H9 (cell line): ENCODE results near the gene CTNS. TPM values are rescaled to one million over a fixed set of nuclear protein-coding genes. Genes with fewer than 3 reads are reported as not detected.

Experiments used
- DNase-seq: peaks from one replicate; pipeline ENCODE4 v3.0.0-alpha.2; 2017
- H2AFZ ChIP-seq: one replicate; pipeline ENCODE4 v1.6.1; 2013; ENCODE audit warnings: mild to moderate bottlenecking, low read length, control low read depth, moderate library complexity
- H2AK5ac ChIP-seq: 2 replicates; pipeline ENCODE4 v1.6.1; 2013; ENCODE audit warnings: low read length, control low read depth, mixed read lengths; ENCODE audit not compliant: insufficient read length
- H2BK120ac ChIP-seq: one replicate; pipeline ENCODE4 v1.6.1; 2013; ENCODE audit warnings: low read depth, mild to moderate bottlenecking, low read length, control low read depth, inconsistent platforms; ENCODE audit not compliant: poor library complexity, severe bottlenecking
- H2BK12ac ChIP-seq: 2 replicates; pipeline ENCODE4 v1.6.1; 2013; ENCODE audit warnings: low read length, control low read depth, mixed read lengths, low read depth; ENCODE audit not compliant: insufficient read length
- H2BK15ac ChIP-seq: 2 replicates; pipeline ENCODE4 v1.6.1; 2013; ENCODE audit warnings: low read depth, low read length, control low read depth
- H2BK20ac ChIP-seq: one replicate; pipeline ENCODE4 v1.6.1; 2013; ENCODE audit warnings: low read depth, mild to moderate bottlenecking, low read length, control low read depth, inconsistent platforms; ENCODE audit not compliant: poor library complexity, severe bottlenecking
- H2BK5ac ChIP-seq: 2 replicates; pipeline ENCODE4 v1.6.1; 2013; ENCODE audit warnings: low read length, control low read depth, mixed read lengths; ENCODE audit not compliant: insufficient read length
- H3K14ac ChIP-seq: 2 replicates; pipeline ENCODE4 v1.6.1; 2013; ENCODE audit warnings: low read length, control low read depth; ENCODE audit not compliant: insufficient read depth
- H3K18ac ChIP-seq: 2 replicates; pipeline ENCODE4 v1.6.1; 2013; ENCODE audit warnings: low read depth, mild to moderate bottlenecking, mixed read lengths, low read length, control low read depth; ENCODE audit not compliant: insufficient read length
- H3K23ac ChIP-seq: 2 replicates; pipeline ENCODE4 v1.6.1; 2013; ENCODE audit warnings: low read length, control low read depth, mixed read lengths, low read depth; ENCODE audit not compliant: insufficient read length
- H3K23me2 ChIP-seq: 2 replicates; pipeline ENCODE4 v1.6.1; 2013; ENCODE audit warnings: low read depth, mild to moderate bottlenecking, mixed read lengths, low read length, control low read depth; ENCODE audit not compliant: insufficient read length, poor library complexity, severe bottlenecking
- H3K27ac ChIP-seq: 2 replicates; pipeline ENCODE4 v1.5.1; 2013; ENCODE audit warnings: low read length, control low read depth, mixed read lengths, low read depth; ENCODE audit not compliant: insufficient read length
- H3K27me3 ChIP-seq: 2 replicates; pipeline ENCODE4 v1.6.1; 2013; ENCODE audit warnings: low read length, control low read depth, inconsistent platforms; ENCODE audit not compliant: insufficient read depth
- H3K4ac ChIP-seq: 2 replicates; pipeline ENCODE4 v1.6.1; 2013; ENCODE audit warnings: low read depth, mild to moderate bottlenecking, control low read depth, inconsistent platforms, low read length, moderate library complexity
- H3K4me1 ChIP-seq: 2 replicates; pipeline ENCODE4 v1.6.1; 2013; ENCODE audit warnings: low read length, control low read depth, inconsistent platforms; ENCODE audit not compliant: insufficient read depth
- H3K4me2 ChIP-seq: 2 replicates; pipeline ENCODE4 v1.6.1; 2013; ENCODE audit warnings: low read length, control low read depth, mixed read lengths; ENCODE audit not compliant: insufficient read length, insufficient read depth
- H3K56ac ChIP-seq: 2 replicates; pipeline ENCODE4 v1.6.1; 2013; ENCODE audit warnings: low read depth, mild to moderate bottlenecking, mixed read lengths, low read length, control low read depth; ENCODE audit not compliant: insufficient read length
- H3K79me1 ChIP-seq: 2 replicates; pipeline ENCODE4 v1.6.1; 2013; ENCODE audit warnings: low read depth, mild to moderate bottlenecking, moderate library complexity, low read length, control low read depth, inconsistent platforms; ENCODE audit not compliant: insufficient read depth, poor library complexity, severe bottlenecking
- H3K79me2 ChIP-seq: 2 replicates; pipeline ENCODE4 v1.6.1; 2013; ENCODE audit warnings: low read length, control low read depth, inconsistent platforms; ENCODE audit not compliant: insufficient read depth
- H3K9ac ChIP-seq: 2 replicates; pipeline ENCODE4 v1.6.1; 2013; ENCODE audit warnings: low read length, control low read depth, mixed read lengths; ENCODE audit not compliant: insufficient read length; ENCODE audit errors: extremely low read depth
- H3K9me3 ChIP-seq: one replicate; pipeline ENCODE4 v1.6.1; 2013; ENCODE audit warnings: low read depth, low read length, inconsistent platforms; ENCODE audit not compliant: control insufficient read depth
- H3T11ph ChIP-seq: one replicate; pipeline ENCODE4 v1.6.1; 2013; ENCODE audit warnings: mild to moderate bottlenecking, low read length, control low read depth, inconsistent platforms
- H4K20me1 ChIP-seq: one replicate; pipeline ENCODE4 v1.6.1; 2013; ENCODE audit not compliant: control insufficient read depth, insufficient read length, insufficient read depth
- H4K5ac ChIP-seq: 2 replicates; pipeline ENCODE4 v1.6.1; 2013; ENCODE audit warnings: low read depth, mild to moderate bottlenecking, mixed read lengths, low read length, control low read depth; ENCODE audit not compliant: insufficient read length
- H4K8ac ChIP-seq: replicated peaks from 2 replicates; pipeline ENCODE4 v1.6.1; 2013; ENCODE audit warnings: low read length, control low read depth, mixed read lengths, low read depth; ENCODE audit not compliant: insufficient read length
- H4K91ac ChIP-seq: 2 replicates; pipeline ENCODE4 v1.6.1; 2013; ENCODE audit warnings: low read depth, mild to moderate bottlenecking, moderate library complexity, mixed read lengths, low read length, control low read depth; ENCODE audit not compliant: insufficient read length
- H3K27ac Mint-ChIP-seq, 3 experiments: 2 replicates in 2 of 3; 3 replicates in 1 of 3; pipeline ENCODE4 v1.8.0; 2020 to 2021; ENCODE audit warnings: mixed read lengths in 3 of 3, mild to moderate bottlenecking in 1 of 3, moderate library complexity in 1 of 3
- H3K27me3 Mint-ChIP-seq: 2 replicates; pipeline ENCODE4 v1.8.0; 2021; ENCODE audit warnings: low read depth, mild to moderate bottlenecking, moderate library complexity, mixed read lengths
- H3K36me3 Mint-ChIP-seq, 3 experiments: 2 replicates in 2 of 3; 3 replicates in 1 of 3; pipeline ENCODE4 v1.8.0; 2020 to 2021; ENCODE audit warnings: low read depth in 3 of 3, mixed read lengths in 3 of 3; ENCODE audit not compliant: insufficient read depth in 1 of 3
- H3K4me1 Mint-ChIP-seq, 2 experiments: 2 replicates each; pipeline ENCODE4 v1.8.0; 2020; ENCODE audit warnings: mixed read lengths in 2 of 2
- H3K4me3 Mint-ChIP-seq, 2 experiments: 2 replicates in 1 of 2; 3 replicates in 1 of 2; pipeline ENCODE4 v1.8.0; 2020 to 2021; ENCODE audit warnings: mild to moderate bottlenecking in 2 of 2, mixed read lengths in 2 of 2, moderate library complexity in 1 of 2
- H3K9me3 Mint-ChIP-seq, 2 experiments: 2 replicates in 1 of 2; 3 replicates in 1 of 2; pipeline ENCODE4 v1.8.0; 2020; ENCODE audit warnings: mild to moderate bottlenecking in 2 of 2, mixed read lengths in 2 of 2, moderate library complexity in 1 of 2
- WGBS: extraction: QIAGEN DNeasy Blood & Tissue Kit; methylation state at CpG from one replicate; pipeline ENCODE4 v1.1.7; 2013; ENCODE audit warnings: missing lambda C conversion rate, low lambda C conversion rate, mixed read lengths; ENCODE audit not compliant: insufficient read length; ENCODE audit errors: extremely low coverage; 5-methylcytosine and 5-hydroxymethylcytosine counted together
- total RNA-seq: library from RNA; stranded (reverse); gene quantifications from 2 replicates; pipeline ENCODE4 v1.2.1, GENCODE V29; 2021
- TF ChIP-seq, protein P1 (sequence below): fragments of 200-600 bp; sonication (generic); conservative IDR thresholded peaks from 3 replicates; pipeline ENCODE4 v1.8.0; 2021; ENCODE audit warnings: antibody characterized with exemption, mild to moderate bottlenecking

Gene CTNS
- total RNA-seq, 1 experiment from 2014 or later = 12.8 TPM

DNA sequence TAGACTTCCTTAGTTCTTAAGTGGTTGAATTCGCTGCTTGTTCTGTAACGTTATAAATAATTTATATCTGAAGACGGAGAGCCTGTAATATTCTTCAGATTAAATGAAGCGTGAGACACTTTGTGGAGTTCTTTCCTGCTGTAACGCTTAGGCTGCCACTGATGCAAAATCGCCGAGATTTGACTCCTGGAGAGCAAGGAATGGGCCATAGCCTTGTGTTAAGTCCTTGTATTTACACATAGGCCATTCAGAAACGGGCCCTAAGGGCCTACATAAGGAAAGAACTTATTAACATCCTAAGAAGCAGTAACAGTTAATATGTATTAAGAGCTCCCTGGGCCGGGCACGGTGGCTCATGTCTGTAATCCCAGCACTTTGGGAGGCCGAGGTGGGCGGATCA, 33.0 kb downstream of the CTNS start:
- Histone ChIP-seq H4K20me1 (no peaks in the 10 kb centered on the region), H2BK15ac (no peak overlapping the region), H3K23ac (no peak overlapping the region), H3K18ac (no peak overlapping the region), H2BK120ac (no peak overlapping the region), H3K27ac (no peak overlapping the region), H3K79me2 (peaks cover 7% of the 10 kb centered on the region; the same call in 1 of the 2 replicates), H3T11ph (no peak overlapping the region), H3K9ac (peak overlapping the region; percentile 89), H2AFZ (no peak overlapping the region), H4K8ac (no peak overlapping the region), H3K23me2 (peaks cover 9% of the 10 kb centered on the region), H3K4ac (no peak overlapping the region), H3K4me1 (peaks cover 3% of the 10 kb centered on the region; the same call in 1 of the 2 replicates), H3K4me2 (peak overlapping the region; percentile 76), H3K27me3 (no peaks in the 10 kb centered on the region), H4K5ac (no peak overlapping the region), H2BK20ac (no peak overlapping the region), H3K9me3 (no peaks in the 10 kb centered on the region), H3K56ac (no peak overlapping the region), H2AK5ac (no peak overlapping the region), H4K91ac (no peak overlapping the region), H2BK12ac (no peak overlapping the region), H3K79me1 (peaks cover 4% of the 10 kb centered on the region), H3K14ac (no peak overlapping the region), H2BK5ac (no peak overlapping the region)
- peak overlapping the region in 2 of 3 experiments; percentile 98; a peak in 5 of 7 replicates for H3K27ac Mint-ChIP-seq
- peak overlapping the region; percentile 98 for H3K4me3 Mint-ChIP-seq
- no peaks in the 10 kb centered on the region for H3K27me3 Mint-ChIP-seq
- DNase-seq = no peak
- no CpG with 5 or more reads among the region's 12 CpGs for WGBS
- H3K4me1 Mint-ChIP-seq = peaks cover 16 to 19% of the 10 kb centered on the region in 2 experiments
- no peaks in the 10 kb centered on the region for H3K9me3 Mint-ChIP-seq
- H3K36me3 Mint-ChIP-seq = peaks cover 3 to 13% (median 10%) of the 10 kb centered on the region in 3 experiments; a peak in 6 of 7 replicates
- TF ChIP-seq, protein P1, sequence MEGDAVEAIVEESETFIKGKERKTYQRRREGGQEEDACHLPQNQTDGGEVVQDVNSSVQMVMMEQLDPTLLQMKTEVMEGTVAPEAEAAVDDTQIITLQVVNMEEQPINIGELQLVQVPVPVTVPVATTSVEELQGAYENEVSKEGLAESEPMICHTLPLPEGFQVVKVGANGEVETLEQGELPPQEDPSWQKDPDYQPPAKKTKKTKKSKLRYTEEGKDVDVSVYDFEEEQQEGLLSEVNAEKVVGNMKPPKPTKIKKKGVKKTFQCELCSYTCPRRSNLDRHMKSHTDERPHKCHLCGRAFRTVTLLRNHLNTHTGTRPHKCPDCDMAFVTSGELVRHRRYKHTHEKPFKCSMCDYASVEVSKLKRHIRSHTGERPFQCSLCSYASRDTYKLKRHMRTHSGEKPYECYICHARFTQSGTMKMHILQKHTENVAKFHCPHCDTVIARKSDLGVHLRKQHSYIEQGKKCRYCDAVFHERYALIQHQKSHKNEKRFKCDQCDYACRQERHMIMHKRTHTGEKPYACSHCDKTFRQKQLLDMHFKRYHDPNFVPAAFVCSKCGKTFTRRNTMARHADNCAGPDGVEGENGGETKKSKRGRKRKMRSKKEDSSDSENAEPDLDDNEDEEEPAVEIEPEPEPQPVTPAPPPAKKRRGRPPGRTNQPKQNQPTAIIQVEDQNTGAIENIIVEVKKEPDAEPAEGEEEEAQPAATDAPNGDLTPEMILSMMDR = no peak
